ENCODE data around the gene HTATIP2.

HTATIP2 gene

DNA sequence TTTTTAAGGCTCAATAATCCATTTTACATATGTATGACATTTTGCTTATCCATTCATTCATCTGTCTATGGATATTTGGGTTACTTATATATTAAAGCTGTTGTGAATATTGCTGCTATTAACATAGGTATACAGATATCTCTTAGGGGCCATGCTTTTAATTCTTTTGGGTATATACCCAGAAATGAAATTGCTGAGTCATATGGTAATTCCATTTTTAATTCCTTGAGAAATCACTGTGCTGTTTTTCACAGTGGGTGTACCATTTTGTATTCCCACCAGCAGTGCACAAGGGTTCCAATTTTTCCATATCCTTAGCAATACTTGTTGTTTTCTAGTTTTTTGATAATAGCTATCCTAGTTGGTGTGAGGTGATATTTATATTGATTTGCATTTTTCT lies 43.0 kb downstream of the HTATIP2 start:
- H3K36me3 ChIP-seq (ENCODE audit: control insufficient read depth, insufficient read depth, low read length), result peaks cover 70% of the 10 kb centered on the region
- no peak overlapping the region for H3K9ac ChIP-seq (ENCODE audit: low read depth, low read length)
- H3K27ac ChIP-seq (ENCODE audit: low read depth, low read length), result no peak overlapping the region
- H3K4me3 ChIP-seq (ENCODE audit: low read depth, low read length), result no peak overlapping the region
- H3K9me3 ChIP-seq (ENCODE audit: control insufficient read depth, insufficient read depth, low read length), result no peaks in the 10 kb centered on the region
- H3K27me3 ChIP-seq (ENCODE audit: control insufficient read depth, insufficient read depth, low read length), result no peaks in the 10 kb centered on the region
- H3K4me1 ChIP-seq (ENCODE audit: control insufficient read depth, insufficient read depth, low read length), result no peaks in the 10 kb centered on the region

DNA sequence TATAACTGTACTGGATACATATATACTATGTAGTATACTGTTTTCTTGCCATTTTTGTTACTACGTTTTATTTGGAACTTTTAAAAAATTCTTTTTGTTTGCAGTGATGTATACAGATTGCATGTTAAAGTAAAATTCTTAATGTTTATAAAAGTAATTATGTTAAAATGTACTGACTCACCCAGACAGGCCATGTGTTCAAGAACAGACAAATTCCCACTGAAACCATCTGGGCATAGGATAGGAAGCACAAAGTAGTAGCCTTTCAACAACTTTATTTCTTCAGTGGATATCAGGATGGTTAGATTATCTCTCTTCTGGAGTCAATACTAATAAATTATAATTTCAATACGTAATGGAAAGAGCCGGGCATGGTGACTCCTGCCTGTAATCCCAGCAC lies 43.8 kb downstream of the HTATIP2 start:
- Histone ChIP-seq H3K4me1 (ENCODE audit: control insufficient read depth, insufficient read depth, low read length) (no peaks in the 10 kb centered on the region), H3K27ac (ENCODE audit: low read depth, low read length) (no peak overlapping the region), H3K9ac (ENCODE audit: low read depth, low read length) (no peak overlapping the region), H3K9me3 (ENCODE audit: control insufficient read depth, insufficient read depth, low read length) (no peaks in the 10 kb centered on the region), H3K4me3 (ENCODE audit: low read depth, low read length) (no peak overlapping the region), H3K27me3 (ENCODE audit: control insufficient read depth, insufficient read depth, low read length) (no peaks in the 10 kb centered on the region), H3K36me3 (ENCODE audit: control insufficient read depth, insufficient read depth, low read length) (peaks cover 71% of the 10 kb centered on the region)

DNA sequence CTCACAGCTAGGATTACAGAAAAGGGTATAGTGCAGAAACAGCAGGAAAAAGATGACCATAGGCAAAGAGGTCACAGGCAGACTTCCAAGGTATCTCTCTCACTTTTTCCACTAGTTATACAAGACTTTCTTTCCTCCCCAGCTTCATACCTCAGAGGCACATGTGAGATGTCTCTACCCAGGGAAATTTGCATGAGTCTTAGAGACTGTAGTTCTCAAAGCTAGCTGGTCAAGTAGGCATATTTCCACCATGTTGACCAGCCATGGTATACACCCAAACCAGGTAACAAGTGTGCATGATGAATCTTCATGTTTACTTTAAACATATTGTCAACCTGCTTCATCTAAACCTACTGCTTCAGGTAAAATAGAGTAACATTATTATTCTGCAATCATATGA lies 51.9 kb downstream of the HTATIP2 start:
- Histone ChIP-seq H3K4me1 (ENCODE audit: control insufficient read depth, insufficient read depth, low read length) (no peaks in the 10 kb centered on the region), H3K27ac (ENCODE audit: low read depth, low read length) (no peak overlapping the region), H3K27me3 (ENCODE audit: control insufficient read depth, insufficient read depth, low read length) (no peaks in the 10 kb centered on the region), H3K36me3 (ENCODE audit: control insufficient read depth, insufficient read depth, low read length) (peaks cover 30% of the 10 kb centered on the region), H3K9me3 (ENCODE audit: control insufficient read depth, insufficient read depth, low read length) (no peaks in the 10 kb centered on the region), H3K4me3 (ENCODE audit: low read depth, low read length) (no peak overlapping the region), H3K9ac (ENCODE audit: low read depth, low read length) (no peak overlapping the region)

DNA sequence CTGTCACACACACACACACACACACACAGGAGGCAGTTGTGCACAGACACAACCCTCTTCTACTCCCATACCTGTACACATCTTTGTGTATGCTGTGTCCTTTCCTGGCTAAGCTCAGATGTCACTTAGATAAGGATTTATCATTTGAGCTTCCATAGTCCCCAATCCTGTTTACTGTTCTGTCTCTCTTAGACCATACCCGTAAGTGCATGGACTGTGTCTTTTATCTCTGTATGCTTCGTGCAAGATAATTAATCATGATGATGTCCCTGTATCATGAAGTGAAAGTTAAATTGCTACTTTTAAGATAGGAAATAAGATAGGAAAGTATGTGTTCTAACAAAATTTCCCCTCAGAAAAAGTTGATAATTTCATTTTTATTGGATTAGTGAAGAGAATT lies 54.3 kb downstream of the HTATIP2 start:
- Histone ChIP-seq H3K36me3 (ENCODE audit: control insufficient read depth, insufficient read depth, low read length) (peaks cover 26% of the 10 kb centered on the region; the same call in 1 of the 2 replicates), H3K4me3 (ENCODE audit: low read depth, low read length) (no peak overlapping the region), H3K27me3 (ENCODE audit: control insufficient read depth, insufficient read depth, low read length) (no peaks in the 10 kb centered on the region), H3K9ac (ENCODE audit: low read depth, low read length) (no peak overlapping the region), H3K4me1 (ENCODE audit: control insufficient read depth, insufficient read depth, low read length) (no peaks in the 10 kb centered on the region), H3K27ac (ENCODE audit: low read depth, low read length) (no peak overlapping the region), H3K9me3 (ENCODE audit: control insufficient read depth, insufficient read depth, low read length) (no peaks in the 10 kb centered on the region)

- Histone ChIP-seq H3K27ac (ENCODE audit: low read depth, low read length) (no peak overlapping the region), H3K4me1 (ENCODE audit: control insufficient read depth, insufficient read depth, low read length) (no peaks in the 10 kb centered on the region), H3K4me3 (ENCODE audit: low read depth, low read length) (no peak overlapping the region), H3K27me3 (ENCODE audit: control insufficient read depth, insufficient read depth, low read length) (no peaks in the 10 kb centered on the region), H3K9me3 (ENCODE audit: control insufficient read depth, insufficient read depth, low read length) (no peaks in the 10 kb centered on the region), H3K36me3 (ENCODE audit: control insufficient read depth, insufficient read depth, low read length) (peaks cover 18% of the 10 kb centered on the region; the same call in 1 of the 2 replicates), H3K9ac (ENCODE audit: low read depth, low read length) (no peak overlapping the region)
Observed at GRCh38 chr11:20421946-20422345, 58.4 kb downstream of the HTATIP2 start.

GRCh38 chr11:20429216-20429615 lies 65.7 kb downstream of the HTATIP2 start:
- Histone ChIP-seq H3K27ac (ENCODE audit: low read depth, low read length) (no peak overlapping the region), H3K4me3 (ENCODE audit: low read depth, low read length) (no peak overlapping the region), H3K9ac (ENCODE audit: low read depth, low read length) (no peak overlapping the region), H3K9me3 (ENCODE audit: control insufficient read depth, insufficient read depth, low read length) (no peaks in the 10 kb centered on the region), H3K4me1 (ENCODE audit: control insufficient read depth, insufficient read depth, low read length) (no peaks in the 10 kb centered on the region), H3K36me3 (ENCODE audit: control insufficient read depth, insufficient read depth, low read length) (peaks cover 19% of the 10 kb centered on the region), H3K27me3 (ENCODE audit: control insufficient read depth, insufficient read depth, low read length) (no peaks in the 10 kb centered on the region)
